Measurements from ENCODE around the gene ARHGDIA. TPM values are rescaled to one million over a fixed set of nuclear protein-coding genes. Genes with fewer than 3 reads are reported as not detected.
"Not testable (repeated sequence)": the region's sequence is repeated elsewhere in the genome, so short reads cannot be mapped to it uniquely, and the experiment has no call there.

The ARHGDIA gene
- total RNA-seq, 1 donor from 2014 or later: 703 TPM

- intact Hi-C loops (cut with micrococcal nuclease): no loop called here
Measured at GRCh38 chr17:81844887-81845286, 26.2 kb downstream of the ARHGDIA start.

- intact Hi-C loops (cut with micrococcal nuclease): no loop called here
Measured at GRCh38 chr17:81844327-81844851, 26.7 kb downstream of the ARHGDIA start.

- intact Hi-C loops (cut with micrococcal nuclease): no loop called here
Measured at GRCh38 chr17:81843713-81844326, 27.3 kb downstream of the ARHGDIA start.

GRCh38 chr17:81842725-81843504, 28.2 kb downstream of the ARHGDIA start:
- intact Hi-C loops (cut with micrococcal nuclease): no loop called here

- intact Hi-C loops (cut with micrococcal nuclease): no loop called here
Measured at GRCh38 chr17:81842378-81842724, 28.8 kb downstream of the ARHGDIA start.

GRCh38 chr17:81841866-81842265, 29.3 kb downstream of the ARHGDIA start:
- intact Hi-C loops (cut with micrococcal nuclease): no loop called here

GRCh38 chr17:81840826-81841778, 30.0 kb downstream of the ARHGDIA start:
- intact Hi-C loops (cut with micrococcal nuclease): no loop called here

GRCh38 chr17:81840059-81840458, 31.1 kb downstream of the ARHGDIA start:
- intact Hi-C loops (cut with micrococcal nuclease): not testable (repeated sequence)

GRCh38 chr17:81839301-81839700, 31.8 kb downstream of the ARHGDIA start:
- intact Hi-C loops (cut with micrococcal nuclease): no loop called here

GRCh38 chr17:81838753-81839255, 32.3 kb downstream of the ARHGDIA start:
- intact Hi-C loops (cut with micrococcal nuclease): no loop called here

GRCh38 chr17:81837641-81838040, 33.5 kb downstream of the ARHGDIA start:
- intact Hi-C loops (cut with micrococcal nuclease): no loop called here

GRCh38 chr17:81834831-81835267, 36.3 kb downstream of the ARHGDIA start, which contains the start of gene PPP1R27:
Gene PPP1R27, minus strand, starts transcription at chr17:81835050. Its CDS starts 97 bp downstream, at chr17:81834953.
- intact Hi-C loops (cut with micrococcal nuclease): loop anchor here (5.0 kb wide), 1 partner anchor 123 kb away; the partner anchor contains the start of gene SLC25A10

- intact Hi-C loops (cut with micrococcal nuclease): loop anchor here (1.0 to 5.0 kb wide), 2 partner anchors 26 to 122 kb away; partner anchors contain the start of genes P4HB and SLC25A10
Measured at GRCh38 chr17:81833921-81834830, 37.0 kb downstream of the ARHGDIA start.

GRCh38 chr17:81833160-81833920, 37.8 kb downstream of the ARHGDIA start, which contains the start of gene MCRIP1:
Gene MCRIP1, minus strand, starts transcription at chr17:81833291. Its CDS starts 8,785 bp downstream, at chr17:81824506.
- intact Hi-C loops (cut with micrococcal nuclease): loop anchor here (1.0 to 5.0 kb wide), 2 partner anchors 27 to 121 kb away; partner anchors contain the start of genes P4HB and SLC25A10

GRCh38 chr17:81832608-81833159, 38.5 kb downstream of the ARHGDIA start:
- intact Hi-C loops (cut with micrococcal nuclease): loop anchor here (1.0 to 5.0 kb wide), 2 partner anchors 28 to 120 kb away; partner anchors contain the start of genes P4HB and SLC25A10

GRCh38 chr17:81831957-81832607, 39.1 kb downstream of the ARHGDIA start:
- intact Hi-C loops (cut with micrococcal nuclease): loop anchor here (5.0 kb wide), 1 partner anchor 120 kb away; the partner anchor contains the start of gene SLC25A10

- intact Hi-C loops (cut with micrococcal nuclease): loop anchor here (5.0 kb wide), 1 partner anchor 119 kb away; the partner anchor contains the start of gene SLC25A10
Measured at GRCh38 chr17:81831563-81831956, 39.6 kb downstream of the ARHGDIA start.

GRCh38 chr17:81829858-81830257, 41.3 kb downstream of the ARHGDIA start:
- intact Hi-C loops (cut with micrococcal nuclease): loop anchor here (5.0 kb wide), 1 partner anchor 118 kb away; the partner anchor contains the start of gene SLC25A10

All from T-helper 2 cell treated with Interferon-gamma antibody and Interleukin-4, amounts not matched to agents 100 ng/mL and 5 ng/mL, for 36 hours (primary cell).